Panc1 (cell line): ENCODE data around the gene KLC1. TPM values are rescaled to one million over a fixed set of nuclear protein-coding genes. Genes with fewer than 3 reads are reported as not detected.

ENCODE experiments used
- ATAC-seq: fragments of 200-7000 bp; cut with Tn5 transposase; 2 replicates; pipeline ENCODE4 v1.9.1; 2020; ENCODE audit warnings: mild to moderate bottlenecking, moderate library complexity
- BruUV-seq: library from RNA; stranded (reverse); fragments of 400-500 nt; replicated peaks from 2 replicates; lab custom pipeline; 2021; lab: Mats Ljungman, UMichigan
- CTCF ChIA-PET: fragments of 300-600 bp; sonication (Branson Sonifier 250); formaldehyde crosslinking; loops from one replicate; lab custom pipeline; 2022; ENCODE audit warnings: antibody characterized with exemption; lab: Charles Lee
- POLR2A ChIA-PET: fragments of 300-600 bp; sonication (Branson Sonifier 250); formaldehyde crosslinking; loops from one replicate; lab custom pipeline; 2022; ENCODE audit warnings: antibody characterized with exemption; lab: Charles Lee
- DNase-seq: peaks from one replicate; pipeline ENCODE4 v3.0.0-alpha.2; 2010; ENCODE audit warnings: low read depth, low spot score
- H3K27ac ChIP-seq: 2 replicates; pipeline ENCODE4 v1.5.1; 2011; ENCODE audit warnings: mild to moderate bottlenecking, low read length, inconsistent platforms
- H3K27me3 ChIP-seq: fragments of 200-500 bp; sonication (Bioruptor generic); 2 replicates; pipeline ENCODE4 v1.6.0; 2014; ENCODE audit warnings: low read length, inconsistent platforms; ENCODE audit not compliant: control insufficient read depth, insufficient read depth
- H3K36me3 ChIP-seq: fragments of 200-500 bp; sonication (Bioruptor generic); 2 replicates; pipeline ENCODE4 v1.5.1; 2014; ENCODE audit warnings: inconsistent platforms, mild to moderate bottlenecking, low read length, moderate library complexity; ENCODE audit not compliant: control insufficient read depth, insufficient read depth
- H3K4me1 ChIP-seq: 2 replicates; pipeline ENCODE4 v1.5.1; 2011; ENCODE audit warnings: inconsistent platforms, mild to moderate bottlenecking, low read length, moderate library complexity; ENCODE audit not compliant: control insufficient read depth, insufficient read depth
- H3K4me3 ChIP-seq, 2 experiments: 2 replicates each; pipeline ENCODE4 v1.5.1; 2011 to 2012; ENCODE audit warnings: low read depth in 2 of 2, low read length in 2 of 2, mild to moderate bottlenecking in 2 of 2, inconsistent platforms in 1 of 2, moderate library complexity in 1 of 2
- H3K9me3 ChIP-seq: fragments of 200-500 bp; sonication (Bioruptor generic); 2 replicates; pipeline ENCODE4 v1.5.1; 2014; ENCODE audit warnings: low read depth, mild to moderate bottlenecking, inconsistent platforms, low read length, moderate library complexity; ENCODE audit not compliant: control insufficient read depth, insufficient read depth
- POLR2AphosphoS5 ChIP-seq: IDR thresholded peaks from 2 replicates; pipeline ENCODE4 v1.6.1; 2012; ENCODE audit warnings: mild to moderate bottlenecking, low read depth, low read length, moderate library complexity
- SIN3A ChIP-seq: IDR thresholded peaks from 2 replicates; pipeline ENCODE4 v1.6.1; 2012; ENCODE audit warnings: low read depth, mild to moderate bottlenecking, low read length, moderate library complexity, borderline replicate concordance; ENCODE audit not compliant: insufficient read depth
- TCF7L2 ChIP-seq: IDR thresholded peaks from 2 replicates; pipeline ENCODE4 v1.6.1; 2011; ENCODE audit warnings: mild to moderate bottlenecking, low read depth, low read length, inconsistent platforms
- in situ Hi-C: cut with HindIII; loops from 2 replicates; pipeline ENCODE4 v1.10.0; 2016; ENCODE audit warnings: low sequenced_read_pairs, low pct_unique_long_range_greater_than_20kb
- intact Hi-C: fragments of 100-400 bp; cut with micrococcal nuclease; formaldehyde crosslinking; loops from one replicate; pipeline ENCODE4 v1.10.0; 2022; ENCODE audit not compliant: unreplicated experiment
- total RNA-seq: library from RNA; stranded (reverse); gene quantifications from one replicate; pipeline ENCODE4 v1.2.1, GENCODE V29; 2021; ENCODE audit not compliant: unreplicated experiment
- TF ChIP-seq, protein P1 (sequence below), 2 experiments: IDR thresholded peaks; 2 replicates each; pipeline ENCODE4 v1.6.1; 2011 to 2012; ENCODE audit warnings: low read depth in 2 of 2, control low read depth in 1 of 2, low read length in 1 of 2, mild to moderate bottlenecking in 1 of 2, moderate library complexity in 1 of 2; ENCODE audit not compliant: insufficient read depth in 1 of 2
- TF ChIP-seq, protein P2 (sequence below): fragments of 450-650 bp; IDR thresholded peaks from 2 replicates; pipeline ENCODE4 v1.5.1; 2017; ENCODE audit warnings: mild to moderate bottlenecking

The KLC1 gene
- total RNA-seq, 1 experiment from 2014 or later: 98.0 TPM

DNA sequence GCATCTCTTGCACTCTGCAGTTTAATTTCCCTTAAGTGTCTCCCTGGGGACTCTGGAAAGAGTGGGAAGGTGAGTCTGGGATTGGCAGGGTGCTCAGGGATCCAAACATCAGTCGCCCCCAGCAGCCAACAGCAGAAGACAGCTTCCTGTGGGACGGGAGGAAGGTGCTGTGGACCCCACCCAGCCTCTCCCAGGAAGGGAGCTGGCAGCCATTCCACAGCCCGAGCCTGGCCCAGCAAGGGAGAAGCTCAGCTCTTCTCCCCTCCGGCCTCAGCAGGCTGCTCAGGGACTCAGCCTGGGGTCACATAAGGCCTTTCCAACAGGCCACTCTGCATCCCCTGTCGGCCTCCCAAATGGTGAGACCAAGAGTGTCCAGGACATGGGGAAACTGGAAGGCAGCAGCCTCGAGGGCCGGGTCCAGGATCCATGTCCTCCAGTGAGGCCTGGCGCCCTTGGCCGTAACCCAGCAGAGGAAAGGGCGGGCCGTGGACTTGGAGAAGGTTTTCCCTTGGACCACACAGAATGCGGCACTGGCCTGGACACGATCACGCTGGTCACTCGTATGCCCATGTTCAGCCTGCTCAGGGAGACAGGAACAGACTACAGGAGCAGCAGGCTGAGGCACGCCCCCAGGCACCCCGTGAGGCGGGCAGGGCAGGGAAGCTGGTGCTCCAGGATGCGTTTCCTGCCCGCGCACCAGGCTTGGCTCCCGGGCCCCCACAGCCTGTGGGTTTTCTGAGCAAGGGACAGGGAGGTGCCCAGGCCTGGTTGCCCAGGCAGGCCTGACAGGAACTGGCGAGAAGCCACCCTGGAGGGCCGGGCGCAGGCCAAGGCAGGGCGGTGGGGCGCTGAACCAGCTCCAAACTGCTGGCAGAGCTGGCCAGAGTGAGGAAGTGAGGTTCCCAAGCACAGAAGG, 82.8 kb downstream of the KLC1 start:
- BruUV-seq: no TSS peak
- TF ChIP-seq, protein P1, sequence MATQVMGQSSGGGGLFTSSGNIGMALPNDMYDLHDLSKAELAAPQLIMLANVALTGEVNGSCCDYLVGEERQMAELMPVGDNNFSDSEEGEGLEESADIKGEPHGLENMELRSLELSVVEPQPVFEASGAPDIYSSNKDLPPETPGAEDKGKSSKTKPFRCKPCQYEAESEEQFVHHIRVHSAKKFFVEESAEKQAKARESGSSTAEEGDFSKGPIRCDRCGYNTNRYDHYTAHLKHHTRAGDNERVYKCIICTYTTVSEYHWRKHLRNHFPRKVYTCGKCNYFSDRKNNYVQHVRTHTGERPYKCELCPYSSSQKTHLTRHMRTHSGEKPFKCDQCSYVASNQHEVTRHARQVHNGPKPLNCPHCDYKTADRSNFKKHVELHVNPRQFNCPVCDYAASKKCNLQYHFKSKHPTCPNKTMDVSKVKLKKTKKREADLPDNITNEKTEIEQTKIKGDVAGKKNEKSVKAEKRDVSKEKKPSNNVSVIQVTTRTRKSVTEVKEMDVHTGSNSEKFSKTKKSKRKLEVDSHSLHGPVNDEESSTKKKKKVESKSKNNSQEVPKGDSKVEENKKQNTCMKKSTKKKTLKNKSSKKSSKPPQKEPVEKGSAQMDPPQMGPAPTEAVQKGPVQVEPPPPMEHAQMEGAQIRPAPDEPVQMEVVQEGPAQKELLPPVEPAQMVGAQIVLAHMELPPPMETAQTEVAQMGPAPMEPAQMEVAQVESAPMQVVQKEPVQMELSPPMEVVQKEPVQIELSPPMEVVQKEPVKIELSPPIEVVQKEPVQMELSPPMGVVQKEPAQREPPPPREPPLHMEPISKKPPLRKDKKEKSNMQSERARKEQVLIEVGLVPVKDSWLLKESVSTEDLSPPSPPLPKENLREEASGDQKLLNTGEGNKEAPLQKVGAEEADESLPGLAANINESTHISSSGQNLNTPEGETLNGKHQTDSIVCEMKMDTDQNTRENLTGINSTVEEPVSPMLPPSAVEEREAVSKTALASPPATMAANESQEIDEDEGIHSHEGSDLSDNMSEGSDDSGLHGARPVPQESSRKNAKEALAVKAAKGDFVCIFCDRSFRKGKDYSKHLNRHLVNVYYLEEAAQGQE (IDR thresholded peaks at IDR 0.05; ENCODE audit: insufficient read depth in 1 of 2, low read depth in 2 of 2, low read length in 1 of 2): no peak
- TF ChIP-seq TCF7L2 (no peak), POLR2AphosphoS5 (no peak), SIN3A (no peak)
- TF ChIP-seq, protein P2, sequence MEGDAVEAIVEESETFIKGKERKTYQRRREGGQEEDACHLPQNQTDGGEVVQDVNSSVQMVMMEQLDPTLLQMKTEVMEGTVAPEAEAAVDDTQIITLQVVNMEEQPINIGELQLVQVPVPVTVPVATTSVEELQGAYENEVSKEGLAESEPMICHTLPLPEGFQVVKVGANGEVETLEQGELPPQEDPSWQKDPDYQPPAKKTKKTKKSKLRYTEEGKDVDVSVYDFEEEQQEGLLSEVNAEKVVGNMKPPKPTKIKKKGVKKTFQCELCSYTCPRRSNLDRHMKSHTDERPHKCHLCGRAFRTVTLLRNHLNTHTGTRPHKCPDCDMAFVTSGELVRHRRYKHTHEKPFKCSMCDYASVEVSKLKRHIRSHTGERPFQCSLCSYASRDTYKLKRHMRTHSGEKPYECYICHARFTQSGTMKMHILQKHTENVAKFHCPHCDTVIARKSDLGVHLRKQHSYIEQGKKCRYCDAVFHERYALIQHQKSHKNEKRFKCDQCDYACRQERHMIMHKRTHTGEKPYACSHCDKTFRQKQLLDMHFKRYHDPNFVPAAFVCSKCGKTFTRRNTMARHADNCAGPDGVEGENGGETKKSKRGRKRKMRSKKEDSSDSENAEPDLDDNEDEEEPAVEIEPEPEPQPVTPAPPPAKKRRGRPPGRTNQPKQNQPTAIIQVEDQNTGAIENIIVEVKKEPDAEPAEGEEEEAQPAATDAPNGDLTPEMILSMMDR: no peak
- CTCF ChIA-PET: no interaction called here

DNA sequence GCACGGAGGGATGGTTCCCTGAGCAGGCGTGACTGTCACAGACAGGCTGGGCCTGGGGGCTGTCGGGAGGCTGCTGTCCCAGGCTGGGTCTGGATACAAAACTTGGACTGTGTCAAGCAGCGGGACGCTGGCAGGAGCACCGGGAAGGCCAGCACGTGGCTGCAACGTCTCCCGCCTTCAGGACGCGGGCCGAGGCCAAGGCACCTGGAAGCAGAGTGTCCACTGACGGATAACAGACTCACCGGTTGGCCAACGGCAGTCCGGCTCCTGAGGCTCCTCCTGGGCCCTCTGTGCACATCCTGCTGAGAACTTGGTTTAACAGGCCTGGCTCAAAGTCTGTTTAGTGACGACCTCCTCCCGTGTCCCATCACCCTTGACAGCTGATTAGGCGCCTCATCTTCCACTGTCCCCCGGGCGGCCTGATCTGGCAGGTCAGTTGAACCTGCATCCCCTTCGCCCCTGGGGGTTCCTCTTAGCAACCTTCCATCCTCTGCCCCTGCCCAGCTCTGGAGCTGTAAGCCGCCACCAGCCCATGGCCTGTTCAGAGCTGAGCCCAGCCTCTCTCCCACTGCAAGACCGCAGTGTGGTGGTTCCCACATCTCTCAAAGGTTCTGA, 83.7 kb downstream of the KLC1 start:
- H3K4me3 ChIP-seq: no peak overlapping the region
- no peak overlapping the region for H3K27ac ChIP-seq
- intact Hi-C loops: no loop called here
- H3K4me1 ChIP-seq: peaks cover 12% of the 10 kb centered on the region
- ATAC-seq: no peak
- H3K36me3 ChIP-seq: no peaks in the 10 kb centered on the region; the same call in 1 of the 2 replicates
- no peaks in the 10 kb centered on the region for H3K27me3 ChIP-seq
- TF ChIP-seq POLR2AphosphoS5 (no peak), SIN3A (no peak)
- no peak for DNase-seq
- no TSS peak for BruUV-seq
- CTCF ChIA-PET: no interaction called here
- in situ Hi-C loops: no loop called here
- no peaks in the 10 kb centered on the region for H3K9me3 ChIP-seq
- POLR2A ChIA-PET: no interaction called here

More for the DNA sequence above, 82.8 kb downstream of the KLC1 start:
- peaks cover 7% of the 10 kb centered on the region; the same call in 1 of the 2 replicates for H3K4me1 ChIP-seq
- no peaks in the 10 kb centered on the region for H3K27me3 ChIP-seq
- H3K27ac ChIP-seq: no peak overlapping the region
- no peak overlapping the region for H3K4me3 ChIP-seq
- in situ Hi-C loops: no loop called here
- H3K36me3 ChIP-seq: no peaks in the 10 kb centered on the region; the same call in 1 of the 2 replicates
- POLR2A ChIA-PET: interaction anchor here (0.5 kb wide), 1 partner anchor 108 kb away, joined by 4 read pairs; no protein-coding TSS in a partner anchor
- ATAC-seq: no peak
- intact Hi-C loops: no loop called here
- no peaks in the 10 kb centered on the region for H3K9me3 ChIP-seq
- no peak for DNase-seq
